Endothelial cell of umbilical vein (primary cell): ENCODE results near the gene ARRDC1.

Experiments
- CTCF ChIP-seq, 2 donors: IDR thresholded peaks; 1 replicate in 1 of 2; 2 replicates in 1 of 2; pipeline ENCODE4 v1.5.1; 2011; ENCODE audit warnings: low read length in 2 of 2, mild to moderate bottlenecking in 2 of 2, moderate library complexity in 2 of 2, control low read depth in 1 of 2, inconsistent platforms in 1 of 2, low read depth in 1 of 2; ENCODE audit not compliant: insufficient read depth in 1 of 2; ENCODE audit errors: extremely low read depth in 1 of 2
- EZH2 ChIP-seq: IDR thresholded peaks from 2 replicates; pipeline ENCODE4 v1.6.1; 2012; ENCODE audit warnings: borderline replicate concordance, low read depth, mild to moderate bottlenecking, moderate library complexity, low read length, inconsistent platforms; ENCODE audit not compliant: severe bottlenecking
- MAX ChIP-seq: IDR thresholded peaks from 2 replicates; pipeline ENCODE4 v1.6.1; 2011; ENCODE audit not compliant: insufficient read depth, insufficient read length
- MYC ChIP-seq: IDR thresholded peaks from one replicate; pipeline ENCODE4 v1.6.1; 2011; ENCODE audit warnings: mild to moderate bottlenecking, low read depth, low read length
- POLR2A ChIP-seq: IDR thresholded peaks from 2 replicates; pipeline ENCODE4 v1.6.1; 2012; ENCODE audit warnings: low read depth, mild to moderate bottlenecking, control low read depth, low read length
- POLR2AphosphoS5 ChIP-seq: IDR thresholded peaks from 2 replicates; pipeline ENCODE4 v1.6.1; 2012; ENCODE audit warnings: low read depth, mild to moderate bottlenecking, control low read depth, low read length, moderate library complexity; ENCODE audit not compliant: insufficient read depth

- peak; percentile 70 for TF ChIP-seq POLR2AphosphoS5
- no peak for TF ChIP-seq CTCF (IDR thresholded peaks at IDR 0.05; ENCODE audit: extremely low read depth in 1 of 2, insufficient read depth in 1 of 2, low read depth in 1 of 2, low read length in 2 of 2)
- no peak for TF ChIP-seq MAX
- TF ChIP-seq POLR2A, result peak; percentile 34
- no peak for TF ChIP-seq EZH2
- no peak for TF ChIP-seq MYC
Measured at GRCh38 chr9:137611623-137612609, 6.4 kb downstream of the ARRDC1 start.
